ENCODE results near the gene GK2. TPM values are rescaled to one million over a fixed set of nuclear protein-coding genes. Genes with fewer than 3 reads are reported as not detected.

GK2 gene
- not detected in 2 replicates for total RNA-seq

DNA sequence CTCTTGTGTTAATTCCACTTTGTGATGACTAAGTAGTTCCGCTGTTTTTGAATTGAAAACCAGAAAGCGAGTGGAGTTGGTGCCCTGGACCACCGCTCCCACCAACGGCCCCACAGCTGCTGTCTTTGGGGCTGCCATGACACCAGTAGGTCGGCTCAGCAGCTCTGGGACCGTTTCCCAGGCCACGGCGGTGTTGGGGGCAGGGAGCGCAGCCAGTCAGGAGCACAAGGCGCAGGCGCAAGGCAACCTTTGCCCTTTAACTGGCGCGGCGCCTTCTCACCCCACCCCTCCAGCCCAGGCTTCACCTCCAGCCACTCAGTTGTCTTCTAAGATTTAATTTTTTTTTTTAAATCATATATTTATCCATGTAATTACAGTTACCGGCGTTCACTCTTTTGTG lies at the start of gene GK2:
GK2 (minus strand) TSS at position 166 of the 400 bp plus-strand sequence; CDS start at position 138, 28 bp downstream.

Other genes starting within 250 kb of the GK2 start
- gene NAA11, start 82.2 kb downstream of the GK2 start, total RNA-seq: not detected in 2 replicates